GM23248 (cell line): ENCODE data around the gene AP1AR. TPM values are rescaled to one million over a fixed set of nuclear protein-coding genes. Genes with fewer than 3 reads are reported as not detected.

Experiments
- DNase-seq: peaks from one replicate; pipeline ENCODE4 v3.0.0-alpha.2; 2015
- H2AFZ ChIP-seq: fragments of 200-600 bp; sonication (generic); 2 replicates; pipeline ENCODE4 v1.6.1; 2016; ENCODE audit warnings: antibody characterized with exemption
- H3F3A ChIP-seq: fragments of 200-600 bp; sonication (generic); 2 replicates; pipeline ENCODE4 v1.6.1; 2016; ENCODE audit warnings: mild to moderate bottlenecking, antibody characterized with exemption, mixed run types; ENCODE audit not compliant: insufficient read depth
- H3K27ac ChIP-seq: fragments of 200-600 bp; sonication (generic); 2 replicates; pipeline ENCODE4 v1.5.1; 2016; ENCODE audit warnings: mild to moderate bottlenecking
- H3K27me3 ChIP-seq: fragments of 200-600 bp; sonication (generic); replicated peaks from 2 replicates; pipeline ENCODE4 v1.6.1; 2016; ENCODE audit warnings: mild to moderate bottlenecking; ENCODE audit not compliant: insufficient read depth
- H3K36me3 ChIP-seq: fragments of 200-600 bp; sonication (generic); 2 replicates; pipeline ENCODE4 v1.6.1; 2016; ENCODE audit warnings: low read depth, mild to moderate bottlenecking
- H3K4me1 ChIP-seq: fragments of 200-600 bp; sonication (generic); 2 replicates; pipeline ENCODE4 v1.6.1; 2016; ENCODE audit warnings: mild to moderate bottlenecking; ENCODE audit not compliant: insufficient read depth
- H3K4me2 ChIP-seq: fragments of 200-600 bp; sonication (generic); one replicate; pipeline ENCODE4 v1.6.1; 2016; ENCODE audit warnings: mild to moderate bottlenecking; ENCODE audit not compliant: unreplicated experiment
- H3K4me3 ChIP-seq: fragments of 200-600 bp; sonication (generic); 2 replicates; pipeline ENCODE4 v1.5.1; 2016; ENCODE audit warnings: mild to moderate bottlenecking
- H3K79me2 ChIP-seq: fragments of 200-600 bp; sonication (generic); 2 replicates; pipeline ENCODE4 v1.6.1; 2016; ENCODE audit warnings: mild to moderate bottlenecking; ENCODE audit not compliant: insufficient read depth
- H3K9ac ChIP-seq: fragments of 200-600 bp; sonication (generic); 2 replicates; pipeline ENCODE4 v1.6.1; 2016; ENCODE audit warnings: mild to moderate bottlenecking
- H3K9me2 ChIP-seq: fragments of 200-600 bp; sonication (generic); 2 replicates; pipeline ENCODE4 v1.6.1; 2016; ENCODE audit warnings: mixed run types, mild to moderate bottlenecking, moderate library complexity; ENCODE audit not compliant: insufficient read depth
- H3K9me3 ChIP-seq: fragments of 200-600 bp; sonication (generic); one replicate; pipeline ENCODE4 v1.6.1; 2017; ENCODE audit warnings: low read depth
- H4K20me1 ChIP-seq: fragments of 200-600 bp; sonication (generic); 2 replicates; pipeline ENCODE4 v1.6.0; 2016; ENCODE audit not compliant: insufficient read depth
- EZH2 ChIP-seq: fragments of 200-600 bp; sonication (generic); IDR thresholded peaks from 2 replicates; pipeline ENCODE4 v1.6.1; 2018; ENCODE audit warnings: antibody characterized with exemption, mild to moderate bottlenecking; ENCODE audit not compliant: insufficient read depth, poor library complexity, severe bottlenecking
- EZH2phosphoT487 ChIP-seq: fragments of 200-600 bp; sonication (generic); IDR thresholded peaks from 2 replicates; pipeline ENCODE4 v1.6.1; 2018; ENCODE audit warnings: antibody characterized with exemption, moderate library complexity, mild to moderate bottlenecking, low read depth; ENCODE audit not compliant: insufficient read depth
- WGBS, 2 experiments: methylation state at CpG; one replicate each; pipeline ENCODE4 v1.1.6; 2015 to 2017; ENCODE audit warnings: low lambda C conversion rate in 2 of 2, low coverage in 1 of 2; ENCODE audit errors: missing lambda C conversion rate in 2 of 2; 5-methylcytosine and 5-hydroxymethylcytosine counted together
- in situ Hi-C: fragments of 300-500 bp; cut with MboI; formaldehyde crosslinking; loops from 2 replicates; pipeline ENCODE4 v1.15.0; 2020
- polyA plus RNA-seq: library from polyadenylated mRNA; unstranded; fragments of >200 nt; fragmentation: Nextera tagmentation; extraction: Ambion mirVana; gene quantifications from 2 replicates; pipeline ENCODE4 v1.2.1, GENCODE V29; 2016
- total RNA-seq: library from RNA; depleted of rRNA; stranded (reverse); fragments of >200 nt; shearing (Covaris generic); gene quantifications from 2 replicates; pipeline ENCODE4 v1.2.3, GENCODE V29; 2014

Gene AP1AR
- total and polyA plus RNA-seq, 2 experiments from 2014 or later, result 20.4 to 21.3 TPM

- no peaks in the 10 kb centered on the region for H3F3A ChIP-seq
- WGBS, 2 experiments, result 76 to 79% methylated on average over 3 of the region's 3 CpGs
- H3K4me1 ChIP-seq, result 0 out of 2 replicates have a peak, but pooled peaks cover 6% of the 10 kb centered on the region
- no peaks in the 10 kb centered on the region for H3K9me2 ChIP-seq
- H3K79me2 ChIP-seq, result peaks cover 12% of the 10 kb centered on the region
- H3K36me3 ChIP-seq, result no peaks in the 10 kb centered on the region
- no peak overlapping the region for H3K9ac ChIP-seq
- TF ChIP-seq EZH2phosphoT487 (no peak), EZH2 (no peak)
- no peaks in the 10 kb centered on the region for H3K27me3 ChIP-seq
- 0 out of 2 replicates have a peak overlapping the region, but pooled peaks have one; percentile 7 for H2AFZ ChIP-seq
- H4K20me1 ChIP-seq, result no peaks in the 10 kb centered on the region
- DNase-seq, result no peak
- no peaks in the 10 kb centered on the region for H3K9me3 ChIP-seq
- H3K4me2 ChIP-seq, result no peak overlapping the region
- H3K27ac ChIP-seq, result no peak overlapping the region
- in situ Hi-C loops, result no loop called here
- H3K4me3 ChIP-seq, result no peak overlapping the region
These were observed 56.9 kb downstream of the AP1AR start for GRCh38 chr4:112288455-112288854.

- TF ChIP-seq EZH2 (no peak), EZH2phosphoT487 (no peak)
- peak overlapping the region; percentile 44 for H2AFZ ChIP-seq
- in situ Hi-C loops, result no loop called here
These were observed 58.0 kb downstream of the AP1AR start for GRCh38 chr4:112289407-112290253.

GRCh38 chr4:112290341-112290740, 58.8 kb downstream of the AP1AR start:
- peaks cover 2% of the 10 kb centered on the region; the same call in 1 of the 2 replicates for H3K79me2 ChIP-seq
- H3K36me3 ChIP-seq, result no peaks in the 10 kb centered on the region
- no peak overlapping the region for H3K4me2 ChIP-seq
- peak overlapping the region; percentile 44 for H2AFZ ChIP-seq
- H3K27me3 ChIP-seq, result no peaks in the 10 kb centered on the region
- no peak overlapping the region for H3K27ac ChIP-seq
- no peaks in the 10 kb centered on the region for H3K9me2 ChIP-seq
- H3K9me3 ChIP-seq, result no peaks in the 10 kb centered on the region
- DNase-seq, result no peak
- no peak overlapping the region for H3K9ac ChIP-seq
- no peak overlapping the region for H3K4me3 ChIP-seq
- no peaks in the 10 kb centered on the region for H4K20me1 ChIP-seq
- no peaks in the 10 kb centered on the region for H3F3A ChIP-seq
- 81 to 83% methylated on average over 3 of the region's 3 CpGs for WGBS, 2 experiments
- in situ Hi-C loops, result no loop called here
- H3K4me1 ChIP-seq, result no peaks in the 10 kb centered on the region
- TF ChIP-seq EZH2, result no peak
- TF ChIP-seq EZH2phosphoT487, result no peak

More at GRCh38 chr4:112289407-112290253, 58.0 kb downstream of the AP1AR start:
- no peaks in the 10 kb centered on the region for H3K9me2 ChIP-seq
- H3K4me3 ChIP-seq, result no peak overlapping the region
- 80 to 83% methylated on average over 10 of the region's 10 CpGs for WGBS, 2 experiments
- H3K36me3 ChIP-seq, result no peaks in the 10 kb centered on the region
- peaks cover 8% of the 10 kb centered on the region; the same call in 1 of the 2 replicates for H3K79me2 ChIP-seq
- no peaks in the 10 kb centered on the region for H3K9me3 ChIP-seq
- no peak for DNase-seq
- H4K20me1 ChIP-seq, result no peaks in the 10 kb centered on the region
- no peaks in the 10 kb centered on the region for H3K27me3 ChIP-seq
- H3K27ac ChIP-seq, result no peak overlapping the region
- no peaks in the 10 kb centered on the region for H3F3A ChIP-seq
- H3K9ac ChIP-seq, result no peak overlapping the region
- H3K4me2 ChIP-seq, result no peak overlapping the region
- H3K4me1 ChIP-seq, result no peaks in the 10 kb centered on the region

GRCh38 chr4:112296949-112297880, 65.6 kb downstream of the AP1AR start, which contains the start of gene ALPK1:
TSS of gene ALPK1 (plus strand) at chr4:112297369.
- no peak for TF ChIP-seq EZH2
- no peak for TF ChIP-seq EZH2phosphoT487
- Histone ChIP-seq H3F3A (peaks cover 7% of the 10 kb centered on the region), H3K36me3 (no peaks in the 10 kb centered on the region), H3K4me1 (peaks cover 14% of the 10 kb centered on the region), H2AFZ (peak within 1 kb of the TSS; percentile 99), H3K79me2 (peaks cover 21% of the 10 kb centered on the region), H3K9me2 (no peaks in the 10 kb centered on the region), H3K9ac (peak within 1 kb of the TSS; percentile 86), H3K4me2 (peak within 1 kb of the TSS; percentile 85), H4K20me1 (no peaks in the 10 kb centered on the region), H3K4me3 (peak within 1 kb of the TSS; percentile 86), H3K27ac (peak within 1 kb of the TSS; percentile 75), H3K27me3 (no peaks in the 10 kb centered on the region), H3K9me3 (no peaks in the 10 kb centered on the region)
- 1 to 3% methylated on average over 4 of the region's 4 CpGs for WGBS, 2 experiments
- in situ Hi-C loops, result no loop called here
- peak; percentile 92 for DNase-seq
